ENCODE data around the gene TMBIM1. TPM values are rescaled to one million over a fixed set of nuclear protein-coding genes. Genes with fewer than 3 reads are reported as not detected.

The TMBIM1 gene
- polyA plus RNA-seq, 3 donors = 101 to 139 (median 129) TPM

- Histone ChIP-seq H3K9ac (ENCODE audit: insufficient read depth, low read length, poor library complexity, severe bottlenecking) (peak overlapping the region; percentile 95), H4K20me1 (ENCODE audit: insufficient read depth, low read length) (peaks cover 21% of the 10 kb centered on the region), H3K4me1 (ENCODE audit: control insufficient read depth in 1 of 2, insufficient read depth in 2 of 2, low read length in 2 of 2) (peaks cover 73 to 82% of the 10 kb centered on the region in 2 donors), H3K36me3 (replicated peaks in 1 of 2; ENCODE audit: control insufficient read depth in 1 of 2, insufficient read depth in 2 of 2, low read length in 2 of 2) (no peaks in the 10 kb centered on the region), H3K27me3 (ENCODE audit: control insufficient read depth in 2 of 2, insufficient read depth in 2 of 2, low read length in 2 of 2) (no peaks in the 10 kb centered on the region), H3K4me2 (replicated peaks; ENCODE audit: extremely low read depth, low read length, poor library complexity, severe bottlenecking) (peak overlapping the region; percentile 95), H3K79me2 (ENCODE audit: insufficient read depth, low read length) (peaks cover 57% of the 10 kb centered on the region), H2AFZ (ENCODE audit: insufficient read depth, low read depth, low read length, poor library complexity, severe bottlenecking) (peak overlapping the region; percentile 60), H3K9me3 (replicated peaks in 1 of 2; ENCODE audit: control insufficient read depth in 1 of 2, insufficient read depth in 1 of 2, low read length in 2 of 2) (no peaks in the 10 kb centered on the region), H3K27ac (ENCODE audit: low read depth in 1 of 2, low read length in 2 of 2) (peak overlapping the region; percentile 94 to 96), H3K4me3 (replicated peaks in 1 of 3; ENCODE audit: low read depth in 2 of 3, low read length in 3 of 3) (peak overlapping the region; percentile 70 to 90 (median 83))
- Mint-ChIP-seq H3K27me3 (ENCODE audit: low read depth in 3 of 3) (peaks cover 0 to 2% (median 0%) of the 10 kb centered on the region in 3 donors), H3K9me3 (peaks cover 0 to 4% (median 0%) of the 10 kb centered on the region in 7 donors), H3K4me3 (peak overlapping the region; percentile 92 to 97), H3K4me1 (peaks cover 73% of the 10 kb centered on the region), H3K36me3 (peaks cover 4 to 16% of the 10 kb centered on the region in 2 donors), H3K27ac (peak overlapping the region; percentile 96 to 99 (median 98))
- no peak for TF ChIP-seq CTCF (IDR thresholded peaks at IDR 0.05)
- peak; percentile 49 to 73 (median 64) for DNase-seq
- intact Hi-C loops (cut with micrococcal nuclease) = loop anchor here (2.0 to 5.0 kb wide), 3 partner anchors 91 to 107 kb away; partner anchors contain the start of genes CTDSP1 (in 2 of the 2) and SLC11A1 (in 1 of the 2)
- WGBS (ENCODE audit: insufficient coverage) = 13% methylated on average over 5 of the region's 12 CpGs
Observed at GRCh38 chr2:218291318-218292047, 820 bp downstream of the TMBIM1 start.

GRCh38 chr2:218290316-218291261 is 1.7 kb downstream of the TMBIM1 start:
- peak overlapping the region; percentile 94 to 96 for H3K27ac ChIP-seq (ENCODE audit: low read depth in 1 of 2, low read length in 2 of 2)
- Mint-ChIP-seq H3K4me1 (peaks cover 82% of the 10 kb centered on the region), H3K27ac (peak overlapping the region; percentile 96 to 99 (median 98)), H3K9me3 (peaks cover 0 to 4% (median 0%) of the 10 kb centered on the region in 7 donors), H3K4me3 (peak overlapping the region; percentile 92 to 97), H3K27me3 (ENCODE audit: low read depth in 3 of 3) (peaks cover 0 to 2% (median 2%) of the 10 kb centered on the region in 3 donors), H3K36me3 (peaks cover 7 to 21% of the 10 kb centered on the region in 2 donors)
- H3K79me2 ChIP-seq (ENCODE audit: insufficient read depth, low read length) = peaks cover 66% of the 10 kb centered on the region
- peak overlapping the region; percentile 70 to 90 (median 83) for H3K4me3 ChIP-seq (replicated peaks in 1 of 3; ENCODE audit: low read depth in 2 of 3, low read length in 3 of 3)
- peak overlapping the region; percentile 95 for H3K4me2 ChIP-seq (replicated peaks; ENCODE audit: extremely low read depth, low read length, poor library complexity, severe bottlenecking)
- H3K4me1 ChIP-seq (ENCODE audit: control insufficient read depth in 1 of 2, insufficient read depth in 2 of 2, low read length in 2 of 2) = peaks cover 82 to 91% of the 10 kb centered on the region in 2 donors
- peaks cover 30% of the 10 kb centered on the region for H4K20me1 ChIP-seq (ENCODE audit: insufficient read depth, low read length)
- no peaks in the 10 kb centered on the region for H3K9me3 ChIP-seq (replicated peaks in 1 of 2; ENCODE audit: control insufficient read depth in 1 of 2, insufficient read depth in 1 of 2, low read length in 2 of 2)
- intact Hi-C loops (cut with micrococcal nuclease) = loop anchor here (2.0 to 5.0 kb wide), 3 partner anchors 92 to 108 kb away; partner anchors contain the start of genes CTDSP1 (in 2 of the 2) and SLC11A1 (in 1 of the 2)
- 31% methylated on average over 11 of the region's 12 CpGs for WGBS (ENCODE audit: insufficient coverage)
- H3K36me3 ChIP-seq (replicated peaks in 1 of 2; ENCODE audit: control insufficient read depth in 1 of 2, insufficient read depth in 2 of 2, low read length in 2 of 2) = peaks cover 2 to 3% of the 10 kb centered on the region in 2 donors
- peak in 2 of 3 donors; percentile 58 to 69 for DNase-seq
- TF ChIP-seq CTCF (IDR thresholded peaks at IDR 0.05) = no peak
- H3K27me3 ChIP-seq (ENCODE audit: control insufficient read depth in 2 of 2, insufficient read depth in 2 of 2, low read length in 2 of 2) = no peaks in the 10 kb centered on the region
- no peak overlapping the region for H2AFZ ChIP-seq (ENCODE audit: insufficient read depth, low read depth, low read length, poor library complexity, severe bottlenecking)
- peak overlapping the region; percentile 95 for H3K9ac ChIP-seq (ENCODE audit: insufficient read depth, low read length, poor library complexity, severe bottlenecking)
